Large intestine (tissue), 3 donors: ENCODE results near the gene CYFIP1. TPM values are rescaled to one million over a fixed set of nuclear protein-coding genes. Genes with fewer than 3 reads are reported as not detected.

Experiments
- DNase-seq, 2 donors: peaks; one replicate each; pipeline versions ENCODE4 v3.0.0 to v3.0.0-alpha.2; 2013
- H3K27ac ChIP-seq: one replicate; pipeline ENCODE4 v1.5.1; 2013; ENCODE audit warnings: low read length
- H3K27me3 ChIP-seq: 2 replicates; pipeline ENCODE4 v1.6.1; 2013; ENCODE audit warnings: low read length; ENCODE audit not compliant: control insufficient read depth, insufficient read depth
- H3K36me3 ChIP-seq: 2 replicates; pipeline ENCODE4 v1.6.1; 2013; ENCODE audit warnings: low read length; ENCODE audit not compliant: control insufficient read depth, insufficient read depth
- H3K4me1 ChIP-seq: one replicate; pipeline ENCODE4 v1.6.1; 2013; ENCODE audit warnings: low read length; ENCODE audit not compliant: control insufficient read depth, insufficient read depth
- H3K4me3 ChIP-seq: one replicate; pipeline ENCODE4 v1.5.1; 2013; ENCODE audit warnings: low read length
- H3K9me3 ChIP-seq: one replicate; pipeline ENCODE4 v1.6.1; 2013; ENCODE audit warnings: mild to moderate bottlenecking, low read depth, low read length, moderate library complexity; ENCODE audit not compliant: control insufficient read depth
- WGBS: methylation state at CpG from one replicate; pipeline ENCODE4 v1.1.5; 2013; ENCODE audit warnings: low lambda C conversion rate; ENCODE audit not compliant: insufficient coverage; 5-methylcytosine and 5-hydroxymethylcytosine counted together
- polyA plus RNA-seq: library from polyadenylated mRNA; unstranded; fragments of 120-200 nt; gene quantifications from one replicate; pipeline ENCODE4 v1.2.1, GENCODE V29; 2013

The CYFIP1 gene
- polyA plus RNA-seq, 1 donor = 96.7 TPM

- Histone ChIP-seq H3K9me3 (no peaks in the 10 kb centered on the region), H3K27me3 (no peaks in the 10 kb centered on the region), H3K27ac (no peak overlapping the region), H3K4me3 (no peak overlapping the region), H3K4me1 (no peaks in the 10 kb centered on the region), H3K36me3 (peaks cover 44% of the 10 kb centered on the region)
- WGBS = no CpG with 5 or more reads among the region's 11 CpGs
- no peak for DNase-seq
These were observed 89.9 kb downstream of the CYFIP1 start for GRCh38 chr15:22890296-22890695.

DNA sequence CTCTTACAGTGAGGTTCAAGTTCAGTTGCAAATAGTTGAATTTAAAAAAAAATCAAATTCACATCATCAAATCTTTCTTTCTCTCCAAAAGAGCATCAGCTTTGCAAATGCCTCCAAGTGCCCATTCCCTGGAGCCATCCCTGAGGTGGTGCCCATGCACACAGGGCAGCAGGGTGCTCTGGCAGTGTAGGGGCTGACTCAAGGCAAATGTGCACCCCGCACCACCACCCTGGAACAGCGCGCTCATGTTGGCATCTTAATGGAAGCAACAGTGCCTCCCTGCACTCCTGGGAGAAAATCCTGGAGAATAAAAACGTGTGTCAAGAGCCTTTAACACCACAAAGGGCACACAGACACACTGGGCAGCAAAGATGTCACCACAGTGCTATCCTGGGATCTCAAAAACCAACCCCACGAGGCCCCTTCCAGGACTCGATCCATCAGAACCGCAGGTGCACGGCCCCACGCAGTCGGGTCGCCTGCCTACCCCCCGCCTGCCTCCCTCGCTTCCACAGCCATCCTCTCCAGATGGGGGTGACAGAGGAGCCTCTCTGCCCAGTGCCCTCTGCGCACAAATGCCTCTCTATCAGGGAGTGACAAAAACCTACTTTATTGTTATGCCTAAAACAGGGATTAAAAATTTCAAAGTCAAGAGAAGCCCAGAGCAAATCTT lies 90.9 kb downstream of the CYFIP1 start:
- no CpG with 5 or more reads among the region's 14 CpGs for WGBS
- no peak for DNase-seq
- H3K4me1 ChIP-seq = peaks cover 3% of the 10 kb centered on the region
- no peak overlapping the region for H3K27ac ChIP-seq
- H3K36me3 ChIP-seq = peaks cover 44% of the 10 kb centered on the region
- no peaks in the 10 kb centered on the region for H3K27me3 ChIP-seq
- H3K4me3 ChIP-seq = no peak overlapping the region
- H3K9me3 ChIP-seq = no peaks in the 10 kb centered on the region

DNA sequence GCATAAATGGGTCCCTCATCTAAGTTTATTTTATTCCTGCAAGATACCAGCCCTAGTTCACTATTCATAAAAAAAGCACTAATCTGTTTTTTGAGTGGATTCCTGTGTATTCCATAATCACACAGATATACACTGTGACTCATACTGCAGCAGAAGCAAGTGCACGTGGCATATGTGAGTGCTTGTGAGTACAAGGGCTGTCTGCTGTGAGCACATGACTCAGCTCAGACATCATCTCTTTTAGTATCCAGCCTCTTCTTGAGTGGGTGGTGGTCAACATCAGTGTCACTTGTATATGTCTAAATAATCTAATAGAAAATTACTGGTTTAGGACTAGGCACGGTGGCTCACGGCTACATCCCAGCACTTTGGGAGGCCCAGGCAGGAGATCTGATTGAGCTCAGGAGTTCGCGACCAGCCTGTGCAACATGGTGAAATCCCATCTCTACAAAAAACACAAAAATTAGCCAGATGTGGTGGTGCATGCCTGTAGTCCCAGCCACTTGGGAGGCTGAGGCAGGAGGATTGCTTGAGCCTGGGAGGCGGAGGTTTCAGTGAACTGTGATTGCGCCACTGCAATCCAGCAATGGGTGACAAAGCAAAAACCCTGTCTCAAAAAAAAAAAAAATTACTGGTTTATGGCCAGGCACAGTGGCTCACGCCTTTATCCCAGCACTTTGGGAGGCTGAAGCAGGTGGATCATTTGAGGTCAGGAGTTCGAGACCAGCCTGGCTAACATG lies 91.9 kb downstream of the CYFIP1 start:
- Histone ChIP-seq H3K9me3 (no peaks in the 10 kb centered on the region), H3K27me3 (no peaks in the 10 kb centered on the region), H3K4me1 (peaks cover 3% of the 10 kb centered on the region), H3K4me3 (no peak overlapping the region), H3K27ac (no peak overlapping the region), H3K36me3 (peaks cover 38% of the 10 kb centered on the region)
- WGBS = no CpG with 5 or more reads among the region's 9 CpGs
- peak; percentile 35 to 46 for DNase-seq

GRCh38 chr15:22887157-22887951 lies 92.8 kb downstream of the CYFIP1 start:
- peaks cover 3% of the 10 kb centered on the region for H3K4me1 ChIP-seq
- WGBS = no CpG with 5 or more reads among the region's 14 CpGs
- DNase-seq = no peak
- H3K9me3 ChIP-seq = no peaks in the 10 kb centered on the region
- no peak overlapping the region for H3K4me3 ChIP-seq
- no peaks in the 10 kb centered on the region for H3K27me3 ChIP-seq
- H3K36me3 ChIP-seq = peaks cover 42% of the 10 kb centered on the region
- no peak overlapping the region for H3K27ac ChIP-seq

- H3K27ac ChIP-seq = peak overlapping the region; percentile 49
- 33% methylated on average over 2 of the region's 6 CpGs for WGBS
- H3K9me3 ChIP-seq = no peaks in the 10 kb centered on the region
- peaks cover 47% of the 10 kb centered on the region for H3K36me3 ChIP-seq
- H3K27me3 ChIP-seq = no peaks in the 10 kb centered on the region
- H3K4me3 ChIP-seq = no peak overlapping the region
- DNase-seq = peak; percentile 25 to 70
- peaks cover 3% of the 10 kb centered on the region for H3K4me1 ChIP-seq
These were observed 95.0 kb downstream of the CYFIP1 start for GRCh38 chr15:22885120-22885519.

GRCh38 chr15:22884344-22884743 lies 95.8 kb downstream of the CYFIP1 start:
- Histone ChIP-seq H3K27ac (peak overlapping the region; percentile 47), H3K36me3 (peaks cover 46% of the 10 kb centered on the region)

DNA sequence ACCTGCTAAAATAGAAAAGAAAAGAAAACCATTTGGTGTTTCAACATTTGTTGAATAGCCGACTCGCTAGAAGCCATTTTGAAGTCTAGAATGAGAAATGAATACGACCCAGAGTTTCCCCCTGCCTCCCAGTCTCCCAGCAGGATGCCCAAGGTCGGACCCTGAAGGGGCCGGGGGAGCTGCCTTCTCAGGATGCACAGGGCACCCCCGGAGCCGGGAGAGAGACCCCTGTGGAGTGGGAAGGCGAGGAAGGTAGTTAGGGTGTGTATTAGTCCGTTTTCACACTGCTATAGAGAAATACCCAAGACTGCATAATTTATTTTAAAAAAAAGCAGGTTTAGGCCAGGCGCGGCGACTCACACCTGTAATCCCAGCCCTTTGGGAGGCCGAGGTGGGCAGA lies 97.0 kb downstream of the CYFIP1 start:
- Histone ChIP-seq H3K4me3 (no peak overlapping the region), H3K36me3 (peaks cover 51% of the 10 kb centered on the region), H3K4me1 (peaks cover 3% of the 10 kb centered on the region), H3K27ac (no peak overlapping the region), H3K9me3 (no peaks in the 10 kb centered on the region), H3K27me3 (no peaks in the 10 kb centered on the region)
- WGBS = no CpG with 5 or more reads among the region's 13 CpGs
- DNase-seq = no peak

More at GRCh38 chr15:22884344-22884743, 95.8 kb downstream of the CYFIP1 start:
- whole genome bisulfite sequencing = no CpG with 5 or more reads among the region's 1 CpG
- peak in 1 of 2 donors; percentile 45 for DNase-seq
- Histone ChIP-seq H3K4me3 (no peak overlapping the region), H3K9me3 (no peaks in the 10 kb centered on the region), H3K4me1 (peaks cover 3% of the 10 kb centered on the region), H3K27me3 (no peaks in the 10 kb centered on the region)

GRCh38 chr15:22881739-22882440 lies 98.3 kb downstream of the CYFIP1 start:
- WGBS = no CpG with 5 or more reads among the region's 25 CpGs
- no peak overlapping the region for H3K27ac ChIP-seq
- H3K27me3 ChIP-seq = no peaks in the 10 kb centered on the region
- no peak for DNase-seq
- no peak overlapping the region for H3K4me3 ChIP-seq
- peaks cover 3% of the 10 kb centered on the region for H3K9me3 ChIP-seq
- H3K36me3 ChIP-seq = peaks cover 53% of the 10 kb centered on the region
- peaks cover 3% of the 10 kb centered on the region for H3K4me1 ChIP-seq

DNA sequence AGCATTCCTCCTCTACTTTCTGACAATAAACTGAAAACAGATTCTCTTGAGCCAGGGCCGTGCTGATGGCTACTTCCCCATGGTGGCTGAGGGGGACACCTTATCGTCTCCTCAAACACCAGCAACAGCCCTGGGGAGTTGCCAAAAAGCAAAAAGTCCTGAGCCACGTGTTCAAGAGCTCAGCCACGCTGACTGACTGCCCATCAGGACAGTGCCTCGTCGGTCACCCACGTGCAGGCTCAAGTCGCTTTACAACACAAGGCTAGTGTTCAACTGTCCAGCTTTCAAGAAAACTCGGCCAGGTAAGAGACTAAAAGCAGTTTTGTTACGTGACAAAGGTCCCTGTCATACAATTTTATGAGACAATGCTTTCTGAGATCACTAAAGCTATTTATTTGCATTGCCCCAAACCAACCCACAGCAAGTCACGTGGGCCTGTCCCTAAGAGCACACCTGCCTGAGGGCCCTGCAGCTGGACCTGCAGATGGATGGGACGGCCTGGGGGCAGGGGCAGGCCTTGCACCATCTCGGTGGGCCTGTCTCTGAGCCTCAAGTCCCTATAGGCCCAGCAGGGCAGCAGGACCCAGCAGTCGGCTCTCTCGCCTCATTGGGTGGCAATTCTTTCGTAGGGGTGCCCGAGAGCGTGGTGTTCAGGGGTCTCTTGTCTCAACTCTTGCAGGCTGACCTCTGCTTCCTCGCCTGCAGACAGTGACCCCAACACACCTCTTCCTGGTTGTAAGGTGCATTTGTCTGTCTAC lies 99.0 kb downstream of the CYFIP1 start:
- peaks cover 3% of the 10 kb centered on the region for H3K4me1 ChIP-seq
- H3K36me3 ChIP-seq = peaks cover 56% of the 10 kb centered on the region
- peaks cover 3% of the 10 kb centered on the region for H3K9me3 ChIP-seq
- WGBS = no CpG with 5 or more reads among the region's 19 CpGs
- H3K27ac ChIP-seq = no peak overlapping the region
- DNase-seq = no peak
- no peak overlapping the region for H3K4me3 ChIP-seq
- H3K27me3 ChIP-seq = no peaks in the 10 kb centered on the region
